Measurements from ENCODE around the gene SOS2.

Gene SOS2

DNA sequence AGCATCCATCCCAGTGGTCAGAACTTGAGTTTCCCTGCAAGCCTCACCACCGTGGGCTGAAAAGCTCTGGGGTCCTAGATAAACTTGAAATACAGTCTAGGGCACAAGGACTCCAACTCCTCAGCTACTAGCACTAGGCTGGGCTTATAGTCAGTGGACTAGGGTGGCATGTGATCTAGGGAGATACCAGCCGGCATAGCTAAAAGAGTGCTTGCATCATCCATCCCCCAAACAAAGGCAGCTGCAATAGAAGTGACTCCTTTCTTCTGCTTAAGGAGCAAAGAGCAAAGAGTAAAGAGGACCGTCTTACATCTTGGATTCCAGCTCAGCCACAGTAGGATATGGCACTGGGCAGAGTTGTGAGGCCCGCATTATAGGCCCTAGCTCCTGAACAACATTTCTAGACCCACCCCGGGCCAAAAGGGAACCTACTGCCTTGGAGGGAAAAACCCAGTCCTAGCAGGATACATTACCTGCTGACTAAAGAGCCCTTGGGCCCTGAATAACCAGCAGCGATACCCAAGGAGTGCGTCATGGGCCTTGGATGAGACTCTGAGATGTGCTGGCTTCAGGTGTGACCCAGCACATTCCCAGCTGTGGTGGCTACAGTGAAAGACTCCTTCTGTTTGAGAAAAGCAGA, 17.9 kb upstream of the SOS2 start:
- DNase-seq (ENCODE audit: insufficient read length, low spot score) (no peak), FAIRE-seq (no peak)
- TF ChIP-seq PAX5 (IDR thresholded peaks at IDR 0.05; ENCODE audit: insufficient read depth, low read length, severe bottlenecking) (no peak), POU2F2 (IDR thresholded peaks at IDR 0.05; ENCODE audit: low read depth, low read length) (no peak)

DNA sequence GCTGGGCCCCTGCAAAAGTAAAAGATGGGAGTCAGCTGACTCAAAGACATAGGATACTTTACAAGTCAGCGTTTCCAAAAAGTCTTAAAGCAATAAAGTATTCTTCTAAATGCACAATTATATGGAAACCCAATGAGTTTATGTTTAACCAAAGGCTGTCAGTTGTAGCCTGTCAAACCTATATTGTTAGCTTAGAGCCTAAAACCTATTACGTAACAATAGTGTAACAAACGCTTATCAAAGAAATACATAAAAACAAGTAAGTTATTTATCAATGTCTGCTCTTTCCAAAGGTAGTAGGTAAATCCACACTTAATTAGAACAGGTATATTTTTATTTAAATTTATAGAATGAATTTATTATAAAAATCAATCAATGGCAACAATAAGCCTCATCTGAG, 15.9 kb upstream of the SOS2 start:
- FAIRE-seq (no peak), DNase-seq (ENCODE audit: insufficient read length, low spot score) (no peak)
- no peak for TF ChIP-seq POU2F2 (IDR thresholded peaks at IDR 0.05; ENCODE audit: low read depth, low read length)
- no peak for TF ChIP-seq TAF1 (IDR thresholded peaks at IDR 0.05; ENCODE audit: low read depth, low read length)
- no peak for TF ChIP-seq SPI1 (IDR thresholded peaks at IDR 0.05; ENCODE audit: low read depth, low read length)
- TF ChIP-seq POLR2A (IDR thresholded peaks at IDR 0.05; ENCODE audit: low read depth, low read length), result no peak
- TF ChIP-seq POLR2AphosphoS5 (IDR thresholded peaks at IDR 0.05; ENCODE audit: low read depth, low read length), result no peak
- TF ChIP-seq PAX5 (IDR thresholded peaks at IDR 0.05; ENCODE audit: insufficient read depth, low read length, severe bottlenecking), result no peak

DNA sequence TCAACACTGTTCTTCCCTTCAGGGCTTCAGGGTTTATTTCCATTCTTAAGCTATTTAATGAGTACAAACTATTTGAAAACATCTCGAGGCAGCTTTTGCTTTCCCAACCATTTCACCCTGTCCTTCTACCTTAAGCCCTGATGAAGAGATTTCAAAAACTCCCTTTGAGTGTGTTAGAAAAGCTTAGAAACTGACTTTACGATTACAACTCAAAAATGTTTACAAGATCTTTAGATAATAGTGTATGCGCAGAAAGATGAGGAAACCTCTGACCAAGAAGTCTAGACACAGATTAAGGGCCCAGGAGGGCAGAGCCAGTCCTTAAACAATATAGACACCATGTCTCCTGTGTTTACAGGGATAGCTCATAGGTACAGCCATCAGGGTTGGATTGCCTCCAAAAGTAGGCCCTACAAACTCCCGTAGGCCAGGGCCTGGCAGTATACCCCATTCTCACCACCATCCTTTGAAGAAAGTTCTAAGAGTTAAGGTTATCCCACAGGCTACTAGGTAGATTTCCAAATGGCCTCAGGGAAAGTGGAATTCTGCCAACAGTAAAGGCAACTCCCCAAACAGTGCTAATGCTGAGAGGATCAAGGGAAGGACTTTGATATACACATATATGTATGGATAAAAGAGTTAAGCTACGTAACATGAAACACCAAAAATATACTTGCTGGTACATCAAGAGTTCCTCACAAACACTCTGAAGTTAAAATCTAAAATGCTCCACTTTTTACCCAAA, 11.4 kb upstream of the SOS2 start:
- DNase-seq (ENCODE audit: insufficient read length, low spot score), result no peak
- TF ChIP-seq TAF1 (IDR thresholded peaks at IDR 0.05; ENCODE audit: low read depth, low read length) (no peak), POU2F2 (IDR thresholded peaks at IDR 0.05; ENCODE audit: low read depth, low read length) (no peak), POLR2A (IDR thresholded peaks at IDR 0.05; ENCODE audit: low read depth, low read length) (no peak), POLR2AphosphoS5 (IDR thresholded peaks at IDR 0.05; ENCODE audit: low read depth, low read length) (no peak), PAX5 (IDR thresholded peaks at IDR 0.05; ENCODE audit: insufficient read depth, low read length, severe bottlenecking) (no peak), SPI1 (IDR thresholded peaks at IDR 0.05; ENCODE audit: low read depth, low read length) (no peak)
- FAIRE-seq, result no peak

DNA sequence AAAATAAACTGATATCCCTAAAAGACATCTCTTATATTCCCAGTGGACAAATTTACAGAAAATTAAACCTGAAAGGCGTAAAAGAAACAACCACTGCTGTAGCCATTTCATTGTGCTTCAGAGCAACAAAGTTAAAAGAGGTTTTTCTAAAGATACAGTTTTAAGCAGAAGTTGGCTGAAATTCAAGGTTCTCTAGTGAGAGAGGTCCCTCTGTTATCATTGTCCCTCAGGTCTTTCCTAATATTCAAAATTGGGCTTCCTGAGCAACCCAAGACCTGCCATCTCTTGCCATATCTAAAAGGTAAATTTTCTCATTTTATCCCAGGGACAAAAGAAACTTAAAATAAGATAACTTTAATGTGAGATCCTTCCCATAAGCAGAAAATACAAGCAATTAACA, 10.7 kb upstream of the SOS2 start:
- TF ChIP-seq POU2F2 (IDR thresholded peaks at IDR 0.05; ENCODE audit: low read depth, low read length) (no peak), SPI1 (IDR thresholded peaks at IDR 0.05; ENCODE audit: low read depth, low read length) (no peak), POLR2A (IDR thresholded peaks at IDR 0.05; ENCODE audit: low read depth, low read length) (no peak), POLR2AphosphoS5 (IDR thresholded peaks at IDR 0.05; ENCODE audit: low read depth, low read length) (no peak), TAF1 (IDR thresholded peaks at IDR 0.05; ENCODE audit: low read depth, low read length) (no peak), PAX5 (IDR thresholded peaks at IDR 0.05; ENCODE audit: insufficient read depth, low read length, severe bottlenecking) (no peak)
- no peak for DNase-seq (ENCODE audit: insufficient read length, low spot score)

DNA sequence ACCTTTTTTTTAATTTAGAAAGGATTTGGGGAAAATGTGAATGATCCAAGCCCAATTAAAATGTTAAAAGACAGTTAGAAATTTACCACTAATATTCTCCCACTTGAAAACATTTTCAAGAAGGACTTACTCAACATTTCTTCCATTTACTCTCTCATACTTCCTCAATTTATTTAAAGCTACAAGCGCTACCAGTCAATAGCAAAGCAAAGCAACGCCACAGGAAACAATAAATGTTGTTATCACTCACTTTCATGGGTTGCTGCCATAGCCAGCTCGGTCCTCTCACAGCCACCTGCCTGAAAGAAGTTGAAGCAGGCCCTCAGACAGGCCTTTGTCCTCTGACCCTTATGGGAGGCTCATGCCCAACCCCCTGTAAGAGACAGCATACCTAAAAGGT, 6.0 kb upstream of the SOS2 start:
- TF ChIP-seq POU2F2 (IDR thresholded peaks at IDR 0.05; ENCODE audit: low read depth, low read length) (no peak), POLR2AphosphoS5 (IDR thresholded peaks at IDR 0.05; ENCODE audit: low read depth, low read length) (no peak), POLR2A (IDR thresholded peaks at IDR 0.05; ENCODE audit: low read depth, low read length) (no peak), SPI1 (IDR thresholded peaks at IDR 0.05; ENCODE audit: low read depth, low read length) (no peak), PAX5 (IDR thresholded peaks at IDR 0.05; ENCODE audit: insufficient read depth, low read length, severe bottlenecking) (no peak), TAF1 (IDR thresholded peaks at IDR 0.05; ENCODE audit: low read depth, low read length) (no peak)
- no peak for FAIRE-seq
- no peak for DNase-seq (ENCODE audit: insufficient read length, low spot score)

More for the DNA sequence above, 10.7 kb upstream of the SOS2 start:
- no peak for FAIRE-seq

DNA sequence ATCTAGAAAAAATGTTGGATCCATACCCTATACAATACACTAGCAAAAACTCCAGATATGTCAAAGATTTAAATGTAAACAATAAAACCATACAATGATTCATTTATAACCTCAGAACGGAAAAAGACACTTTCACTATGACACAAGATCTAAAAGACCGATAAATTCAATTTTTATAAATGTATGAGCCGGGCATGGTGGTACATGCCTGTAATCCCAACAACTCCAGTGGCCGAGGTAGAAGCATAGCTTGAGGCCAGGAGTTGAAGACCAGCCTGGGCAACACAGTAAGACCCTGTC, 2.5 kb upstream of the SOS2 start:
- TF ChIP-seq PAX5 (IDR thresholded peaks at IDR 0.05; ENCODE audit: insufficient read depth, low read length, severe bottlenecking), result no peak
- no peak for TF ChIP-seq TAF1 (IDR thresholded peaks at IDR 0.05; ENCODE audit: low read depth, low read length)
- TF ChIP-seq POLR2A (IDR thresholded peaks at IDR 0.05; ENCODE audit: low read depth, low read length), result no peak
- no peak for TF ChIP-seq POU2F2 (IDR thresholded peaks at IDR 0.05; ENCODE audit: low read depth, low read length)
- TF ChIP-seq SPI1 (IDR thresholded peaks at IDR 0.05; ENCODE audit: low read depth, low read length), result no peak
- no peak for TF ChIP-seq POLR2AphosphoS5 (IDR thresholded peaks at IDR 0.05; ENCODE audit: low read depth, low read length)
- FAIRE-seq, result no peak

DNA sequence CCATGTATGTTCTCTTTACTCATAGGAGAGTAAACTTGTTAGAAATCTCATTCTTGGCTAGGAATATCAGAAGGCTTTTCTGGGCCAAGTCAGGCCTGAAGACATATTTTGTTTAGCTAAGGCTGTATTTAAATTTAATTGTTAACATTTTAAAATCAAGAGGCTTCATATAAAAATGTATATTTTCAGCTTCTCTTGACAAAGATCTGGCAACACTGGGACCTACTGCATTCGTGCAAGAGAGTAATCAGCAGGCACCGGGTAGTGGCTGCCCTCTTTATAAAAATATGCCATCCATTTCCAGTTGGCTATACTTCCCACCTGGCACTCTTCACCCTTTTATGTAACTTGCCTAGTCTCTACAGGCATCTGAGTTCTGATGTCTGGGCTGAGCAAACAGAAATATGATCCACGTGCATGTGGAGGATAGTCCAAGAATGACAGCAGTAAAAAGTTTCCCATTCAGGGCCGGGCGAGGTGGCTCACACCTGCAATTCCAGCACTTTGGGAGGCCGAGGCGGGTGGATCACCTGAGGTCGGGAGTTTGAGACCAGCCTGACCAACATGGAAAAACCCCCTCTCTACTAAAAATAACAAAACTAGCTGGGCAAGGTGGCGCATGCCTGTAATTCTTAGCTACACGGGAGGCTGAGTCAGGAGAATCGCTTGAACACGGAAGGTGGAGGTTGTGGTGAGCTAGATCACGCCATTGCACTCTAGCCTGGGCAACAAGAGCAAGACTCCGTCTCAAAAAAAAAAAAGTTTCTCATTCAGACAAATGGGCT, 2.0 kb upstream of the SOS2 start:
- TF ChIP-seq PAX5 (IDR thresholded peaks at IDR 0.05; ENCODE audit: insufficient read depth, low read length, severe bottlenecking) (no peak), TAF1 (IDR thresholded peaks at IDR 0.05; ENCODE audit: low read depth, low read length) (no peak), POLR2A (IDR thresholded peaks at IDR 0.05; ENCODE audit: low read depth, low read length) (no peak), SPI1 (IDR thresholded peaks at IDR 0.05; ENCODE audit: low read depth, low read length) (no peak), POLR2AphosphoS5 (IDR thresholded peaks at IDR 0.05; ENCODE audit: low read depth, low read length) (no peak), POU2F2 (IDR thresholded peaks at IDR 0.05; ENCODE audit: low read depth, low read length) (no peak)
- no peak for DNase-seq (ENCODE audit: insufficient read length, low spot score)
- no peak for FAIRE-seq

More for the DNA sequence above, 2.5 kb upstream of the SOS2 start:
- no peak for DNase-seq (ENCODE audit: insufficient read length, low spot score)

DNA sequence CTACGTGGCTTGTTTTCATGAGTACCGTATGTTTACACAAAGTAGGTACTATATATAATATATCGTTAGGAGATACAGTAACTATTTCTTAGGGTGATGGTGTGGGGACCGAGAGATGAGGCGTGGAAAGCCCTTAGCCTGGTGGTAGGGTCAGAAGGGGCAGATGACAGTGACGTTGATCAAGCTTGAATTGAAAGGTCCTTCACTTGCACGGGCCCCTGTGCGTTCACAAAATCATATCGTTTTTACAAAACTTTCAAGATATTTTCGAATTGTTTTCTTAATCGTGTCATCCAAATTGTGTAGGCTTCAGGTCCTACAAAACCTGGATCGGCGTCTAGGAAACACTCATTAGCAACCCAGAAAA, 881 bp upstream of the SOS2 start:
- FAIRE-seq, result no peak
- no peak for TF ChIP-seq TAF1 (IDR thresholded peaks at IDR 0.05; ENCODE audit: low read depth, low read length)
- TF ChIP-seq POLR2A (IDR thresholded peaks at IDR 0.05; ENCODE audit: low read depth, low read length), result no peak
- TF ChIP-seq SPI1 (IDR thresholded peaks at IDR 0.05; ENCODE audit: low read depth, low read length), result no peak
- no peak for TF ChIP-seq POU2F2 (IDR thresholded peaks at IDR 0.05; ENCODE audit: low read depth, low read length)
- no peak for TF ChIP-seq PAX5 (IDR thresholded peaks at IDR 0.05; ENCODE audit: insufficient read depth, low read length, severe bottlenecking)
- no peak for TF ChIP-seq POLR2AphosphoS5 (IDR thresholded peaks at IDR 0.05; ENCODE audit: low read depth, low read length)
- no peak for DNase-seq (ENCODE audit: insufficient read length, low spot score)

DNA sequence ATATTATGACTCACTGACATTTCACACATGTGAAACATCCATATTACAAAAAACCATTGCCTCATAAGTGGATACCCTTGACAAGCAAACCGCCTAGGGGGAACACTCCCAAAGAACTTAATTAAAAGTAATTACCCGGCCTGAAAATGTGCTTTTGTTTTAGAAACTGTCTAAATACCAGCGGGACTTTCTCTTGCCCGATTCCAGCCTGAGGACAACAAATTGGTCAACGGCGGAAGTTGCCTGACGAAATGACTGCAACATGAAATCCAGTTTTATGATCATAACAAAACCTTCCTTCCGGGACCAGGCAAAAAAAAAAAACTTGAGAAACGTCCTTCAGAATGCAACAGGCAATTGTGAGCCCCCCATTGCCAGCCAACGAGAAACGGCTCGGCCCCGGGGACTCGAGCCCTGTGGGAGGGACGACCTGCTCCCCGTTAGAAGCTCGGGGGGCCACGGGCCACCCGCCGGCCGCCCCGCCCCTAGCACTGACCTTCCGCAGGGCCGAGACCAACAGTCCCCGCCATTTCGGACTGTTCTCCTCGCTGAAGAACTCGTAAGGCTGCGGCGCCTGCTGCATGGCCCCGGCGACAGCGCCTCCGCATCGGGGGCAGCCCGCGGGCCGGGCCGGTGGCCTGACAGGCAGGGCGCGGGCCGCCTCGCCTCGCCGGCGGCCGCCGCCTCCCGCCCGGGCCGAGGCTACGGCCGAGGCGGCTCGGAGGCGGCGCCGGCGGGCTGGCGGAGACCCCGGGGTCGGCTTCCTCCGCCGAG, 490 bp downstream of the SOS2 start:
- TF ChIP-seq SPI1 (IDR thresholded peaks at IDR 0.05; ENCODE audit: low read depth, low read length), result no peak
- TF ChIP-seq POLR2A (IDR thresholded peaks at IDR 0.05; ENCODE audit: low read depth, low read length), result no peak
- TF ChIP-seq POU2F2 (IDR thresholded peaks at IDR 0.05; ENCODE audit: low read depth, low read length), result no peak
- no peak for TF ChIP-seq PAX5 (IDR thresholded peaks at IDR 0.05; ENCODE audit: insufficient read depth, low read length, severe bottlenecking)
- TF ChIP-seq TAF1 (IDR thresholded peaks at IDR 0.05; ENCODE audit: low read depth, low read length), result no peak; the same call in 1 of the 2 replicates
- TF ChIP-seq POLR2AphosphoS5 (IDR thresholded peaks at IDR 0.05; ENCODE audit: low read depth, low read length), result no peak
- DNase-seq (ENCODE audit: insufficient read length, low spot score), result peak; percentile 19
- peak; percentile 28 for FAIRE-seq

Data from GM12891 (cell line).